ENCODE data around the gene SLC12A8. TPM values are rescaled to one million over a fixed set of nuclear protein-coding genes. Genes with fewer than 3 reads are reported as not detected.

Gene SLC12A8
- total RNA-seq, 1 donor from 2014 or later, result 11.8 TPM

DNA sequence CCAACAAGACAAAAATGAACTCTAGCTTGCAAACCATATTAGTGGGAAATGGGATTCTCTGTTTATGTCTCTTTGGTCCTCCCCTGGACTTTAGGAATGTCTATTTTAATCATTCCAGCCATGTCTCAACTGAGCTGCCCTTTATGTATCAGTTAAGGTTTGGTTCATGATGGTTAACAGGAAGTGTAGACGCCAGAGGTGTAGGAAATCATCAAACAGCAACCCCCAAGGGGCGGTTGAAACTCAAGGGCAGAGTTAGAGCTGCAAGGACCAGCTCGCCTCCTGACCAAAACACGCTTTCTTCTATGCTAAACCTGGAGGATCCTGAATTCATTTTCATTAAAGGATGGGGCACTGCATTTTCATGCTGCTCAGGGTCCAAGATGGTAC lies 103.0 kb downstream of the SLC12A8 start:
- H3K4me3 ChIP-seq, result no peak overlapping the region
- intact Hi-C loops (cut with DNase I), result no loop called here
- no peaks in the 10 kb centered on the region for H3K9me3 ChIP-seq
- DNase-seq (no peak), ATAC-seq (no peak)
- no peaks in the 10 kb centered on the region for H3K27me3 ChIP-seq
- TF ChIP-seq, protein P1, sequence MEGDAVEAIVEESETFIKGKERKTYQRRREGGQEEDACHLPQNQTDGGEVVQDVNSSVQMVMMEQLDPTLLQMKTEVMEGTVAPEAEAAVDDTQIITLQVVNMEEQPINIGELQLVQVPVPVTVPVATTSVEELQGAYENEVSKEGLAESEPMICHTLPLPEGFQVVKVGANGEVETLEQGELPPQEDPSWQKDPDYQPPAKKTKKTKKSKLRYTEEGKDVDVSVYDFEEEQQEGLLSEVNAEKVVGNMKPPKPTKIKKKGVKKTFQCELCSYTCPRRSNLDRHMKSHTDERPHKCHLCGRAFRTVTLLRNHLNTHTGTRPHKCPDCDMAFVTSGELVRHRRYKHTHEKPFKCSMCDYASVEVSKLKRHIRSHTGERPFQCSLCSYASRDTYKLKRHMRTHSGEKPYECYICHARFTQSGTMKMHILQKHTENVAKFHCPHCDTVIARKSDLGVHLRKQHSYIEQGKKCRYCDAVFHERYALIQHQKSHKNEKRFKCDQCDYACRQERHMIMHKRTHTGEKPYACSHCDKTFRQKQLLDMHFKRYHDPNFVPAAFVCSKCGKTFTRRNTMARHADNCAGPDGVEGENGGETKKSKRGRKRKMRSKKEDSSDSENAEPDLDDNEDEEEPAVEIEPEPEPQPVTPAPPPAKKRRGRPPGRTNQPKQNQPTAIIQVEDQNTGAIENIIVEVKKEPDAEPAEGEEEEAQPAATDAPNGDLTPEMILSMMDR (IDR thresholded peaks at IDR 0.05), result no peak
- no peak overlapping the region for H3K27ac ChIP-seq
- H3K36me3 ChIP-seq, result no peaks in the 10 kb centered on the region
- no peaks in the 10 kb centered on the region for H3K4me1 ChIP-seq

DNA sequence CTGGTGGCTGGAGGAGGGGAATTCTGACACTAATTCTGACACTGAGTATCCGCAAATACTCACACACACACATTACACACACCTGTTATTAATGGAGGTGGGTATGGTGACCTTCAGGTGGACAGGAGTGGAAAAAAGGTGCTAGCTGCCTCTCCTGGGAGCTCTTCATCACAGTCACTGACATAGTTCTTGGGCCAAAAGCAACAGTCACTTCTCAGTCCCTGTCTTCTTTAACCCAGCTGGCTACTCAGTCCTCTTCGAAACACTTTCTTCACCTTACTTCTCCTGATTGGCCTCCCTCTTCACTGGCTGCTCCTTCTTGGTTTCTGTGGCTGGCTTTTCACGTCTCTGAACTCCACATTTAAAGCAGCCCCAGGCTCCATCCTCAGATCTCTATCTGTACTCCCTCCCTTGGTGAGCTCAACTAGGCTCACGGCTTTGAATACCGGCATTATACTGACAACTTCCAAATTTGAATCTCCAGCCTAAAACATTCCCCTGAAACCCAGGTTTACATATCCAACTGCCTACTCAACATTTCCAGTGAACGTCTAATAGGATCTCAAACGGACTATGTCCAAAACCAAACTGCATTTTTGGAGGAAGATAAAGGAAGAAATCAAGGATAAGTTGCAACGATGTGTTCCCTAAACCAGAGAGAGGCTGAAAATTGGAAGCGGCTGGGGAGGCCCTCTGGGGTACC lies 103.6 kb downstream of the SLC12A8 start:
- H3K9me3 ChIP-seq, result no peaks in the 10 kb centered on the region
- DNase-seq (no peak), ATAC-seq (no peak)
- TF ChIP-seq, protein P1 (IDR thresholded peaks at IDR 0.05), result no peak
- no peak overlapping the region for H3K27ac ChIP-seq
- intact Hi-C loops (cut with DNase I), result no loop called here
- H3K4me3 ChIP-seq, result no peak overlapping the region
- H3K27me3 ChIP-seq, result no peaks in the 10 kb centered on the region
- H3K4me1 ChIP-seq, result no peaks in the 10 kb centered on the region
- no peaks in the 10 kb centered on the region for H3K36me3 ChIP-seq

DNA sequence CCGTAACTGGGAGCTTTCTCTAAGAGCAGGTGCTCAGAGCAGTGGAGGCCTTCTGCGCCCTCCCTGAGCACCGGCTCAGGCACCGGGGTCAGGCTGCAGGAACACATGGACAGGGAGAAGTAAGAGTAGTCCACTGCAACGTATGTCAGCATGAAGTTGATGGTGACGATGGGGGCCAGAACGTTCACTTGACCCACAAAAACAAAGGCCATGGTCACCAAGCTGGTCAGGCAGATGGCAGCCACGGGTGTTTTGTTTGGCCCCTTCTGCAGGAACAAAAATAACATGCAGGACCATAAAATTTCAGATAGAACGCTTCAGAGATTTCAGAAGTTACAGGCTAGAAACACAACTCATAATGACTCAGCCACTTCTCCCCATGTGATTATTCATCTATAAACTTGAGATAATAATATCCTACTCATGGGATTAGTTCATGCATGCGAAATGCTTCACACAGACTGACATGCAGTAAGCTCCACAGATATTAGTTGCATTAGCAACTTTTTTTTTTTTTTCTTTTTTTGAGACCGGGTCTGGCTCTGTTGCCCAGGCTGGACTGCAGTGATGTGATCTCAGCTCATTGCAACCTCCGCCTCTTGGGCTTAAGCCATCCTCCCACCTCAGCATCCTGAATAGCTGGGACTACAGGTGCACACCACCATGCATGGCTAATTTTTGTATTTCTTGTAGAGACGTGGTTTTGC lies 104.5 kb downstream of the SLC12A8 start:
- H3K27me3 ChIP-seq, result no peaks in the 10 kb centered on the region
- TF ChIP-seq, protein P1 (IDR thresholded peaks at IDR 0.05), result no peak
- H3K27ac ChIP-seq, result no peak overlapping the region
- H3K9me3 ChIP-seq, result no peaks in the 10 kb centered on the region
- DNase-seq (no peak), ATAC-seq (no peak)
- H3K36me3 ChIP-seq, result no peaks in the 10 kb centered on the region
- H3K4me1 ChIP-seq, result no peaks in the 10 kb centered on the region
- H3K4me3 ChIP-seq, result no peak overlapping the region
- intact Hi-C loops (cut with DNase I), result no loop called here

DNA sequence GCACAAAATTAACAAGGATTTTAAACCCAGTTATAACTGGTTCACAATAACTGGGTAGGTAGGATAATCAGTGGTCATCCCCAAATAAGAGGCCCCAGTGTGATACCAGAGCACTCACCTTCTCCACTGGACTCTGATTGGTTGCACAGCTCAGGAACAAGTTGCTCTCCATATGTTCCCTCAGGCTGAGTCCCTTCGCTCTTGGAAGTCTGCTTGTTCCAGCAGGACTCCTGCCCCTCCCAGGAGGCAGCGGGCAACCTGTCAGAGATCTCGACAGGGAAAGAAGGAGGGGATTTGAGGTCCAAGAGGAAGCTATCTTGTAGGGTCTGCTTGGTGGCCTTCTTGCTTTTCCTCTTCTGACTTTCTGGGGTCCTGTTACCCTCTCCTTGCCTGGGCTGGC lies 105.2 kb downstream of the SLC12A8 start:
- no peaks in the 10 kb centered on the region for H3K27me3 ChIP-seq
- no peak for DNase-seq
- TF ChIP-seq, protein P1 (IDR thresholded peaks at IDR 0.05), result no peak
- no peaks in the 10 kb centered on the region for H3K9me3 ChIP-seq
- no peak overlapping the region for H3K27ac ChIP-seq
- H3K4me1 ChIP-seq, result no peaks in the 10 kb centered on the region
- no peaks in the 10 kb centered on the region for H3K36me3 ChIP-seq
- ATAC-seq, result no peak
- intact Hi-C loops (cut with DNase I), result no loop called here
- H3K4me3 ChIP-seq, result no peak overlapping the region

DNA sequence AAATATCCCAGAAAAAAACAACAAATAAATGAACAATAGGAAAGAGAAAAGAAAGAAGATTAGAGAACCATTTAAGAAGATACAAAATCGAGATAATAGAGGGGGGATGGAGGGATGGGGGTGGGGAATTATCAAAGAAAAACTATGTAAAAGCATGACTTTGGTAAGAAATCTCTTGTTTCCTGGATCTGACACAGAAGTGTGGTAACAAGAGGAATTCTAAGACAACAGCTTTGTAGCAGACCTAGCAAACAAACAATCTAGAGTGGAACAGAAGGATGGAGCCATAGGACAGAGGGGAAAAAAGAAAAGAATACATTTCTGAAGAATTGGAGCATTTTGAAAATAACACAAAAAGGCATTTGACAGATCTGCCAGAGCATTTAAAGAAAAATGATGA lies 107.4 kb downstream of the SLC12A8 start:
- Histone ChIP-seq H3K4me3 (no peak overlapping the region), H3K36me3 (no peaks in the 10 kb centered on the region)
- no peak for ATAC-seq

More for the DNA sequence above, 107.4 kb downstream of the SLC12A8 start:
- intact Hi-C loops (cut with DNase I), result no loop called here
- TF ChIP-seq, protein P1 (IDR thresholded peaks at IDR 0.05), result no peak
- no peak for DNase-seq
- no peaks in the 10 kb centered on the region for H3K9me3 ChIP-seq
- no peaks in the 10 kb centered on the region for H3K27me3 ChIP-seq
- no peaks in the 10 kb centered on the region for H3K4me1 ChIP-seq
- no peak overlapping the region for H3K27ac ChIP-seq

All from upper lobe of right lung (tissue), 1 donor.